Right lobe of liver (tissue), 4 donors: Measurements from ENCODE around the gene CDC14C.
"Not testable (repeated sequence)": the region's sequence is repeated elsewhere in the genome, so short reads cannot be mapped to it uniquely, and the experiment has no call there.

Source experiments
- CTCF ChIP-seq, 4 donors: fragments of 200-600 bp in 3 of 4; fragments of 450-650 bp in 1 of 4; IDR thresholded peaks; one replicate each; pipeline versions ENCODE4 v1.5.1 to v1.8.0; 2016 to 2022; ENCODE audit warnings: antibody characterized with exemption in 4 of 4, mild to moderate bottlenecking in 2 of 4
- POLR2A ChIP-seq: fragments of 450-650 bp; IDR thresholded peaks from one replicate; pipeline ENCODE4 v1.6.1; 2017; ENCODE audit warnings: antibody characterized with exemption, mild to moderate bottlenecking
- donor health status: DM: no; HTN: no; CAD: no.
- donor health status: DM: no; HTN: no; CAD: no.
- donor health status: DM: no; HTN: yes; CAD: no.

DNA sequence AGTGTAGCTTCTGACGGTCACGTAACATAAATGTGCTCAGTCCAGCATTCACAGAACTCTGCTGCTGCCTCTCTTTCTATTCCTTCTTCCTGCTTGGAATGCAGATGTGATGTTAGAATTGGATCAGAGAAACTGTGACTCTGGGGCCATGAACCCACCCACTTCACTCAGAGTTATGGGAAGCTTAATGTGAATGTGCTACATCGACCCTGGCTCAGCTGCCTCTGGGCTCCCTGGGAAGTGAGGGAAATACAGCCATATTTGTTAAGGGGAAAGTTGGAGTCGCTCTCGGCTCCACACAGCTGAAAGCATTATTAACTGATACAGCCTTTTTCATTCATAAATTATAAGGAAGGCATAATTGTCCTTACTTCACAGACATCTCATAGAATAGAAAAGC lies 14.5 kb upstream of the CDC14C start:
- not testable (repeated sequence) for TF ChIP-seq POLR2A; CTCF (IDR thresholded peaks at IDR 0.05)
